ENCODE data around the gene NR3C2.
"Not testable (repeated sequence)": the region's sequence is repeated elsewhere in the genome, so short reads cannot be mapped to it uniquely, and the experiment has no call there.

Gene NR3C2

DNA sequence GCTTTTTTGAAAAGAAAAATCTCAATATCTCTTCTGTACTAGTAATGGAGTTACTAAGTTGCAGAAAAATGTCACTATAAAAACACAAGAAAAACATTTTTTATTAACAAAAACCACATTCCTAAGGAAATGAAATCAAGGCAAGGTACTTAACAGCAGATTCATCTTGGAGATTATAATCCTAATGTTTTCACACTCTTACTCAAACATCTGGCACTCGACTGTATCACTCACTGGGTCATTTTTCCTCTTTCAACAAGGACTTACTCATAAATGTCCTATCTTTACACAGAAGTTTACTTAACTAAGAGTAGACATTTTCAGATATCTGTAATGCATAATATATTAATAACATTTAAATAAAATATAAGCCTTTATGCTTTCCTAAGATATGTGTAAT is 216.6 kb downstream of the NR3C2 start:
- in situ Hi-C loops (cut with MboI; ENCODE audit: low sequenced_read_pairs), result no loop called here

DNA sequence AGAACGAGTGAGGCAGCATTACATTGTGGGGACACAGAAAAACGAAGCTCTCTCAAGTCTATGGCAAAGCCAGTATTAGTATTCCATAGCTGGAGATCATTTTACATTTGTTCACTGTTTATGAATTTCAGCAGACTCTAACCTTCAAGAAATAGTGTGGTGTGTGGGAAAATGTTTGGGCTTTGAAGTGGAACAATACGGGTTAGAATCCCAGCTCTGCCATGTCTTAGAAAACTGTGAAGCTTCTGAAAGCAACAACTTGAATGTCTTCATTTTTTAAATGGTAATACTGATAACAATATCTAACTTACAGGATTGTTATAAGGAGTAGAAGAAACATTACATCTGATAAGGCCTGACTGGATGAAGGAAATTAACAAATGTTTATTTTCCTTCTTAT is 217.7 kb downstream of the NR3C2 start:
- in situ Hi-C loops (cut with MboI; ENCODE audit: low sequenced_read_pairs), result no loop called here

DNA sequence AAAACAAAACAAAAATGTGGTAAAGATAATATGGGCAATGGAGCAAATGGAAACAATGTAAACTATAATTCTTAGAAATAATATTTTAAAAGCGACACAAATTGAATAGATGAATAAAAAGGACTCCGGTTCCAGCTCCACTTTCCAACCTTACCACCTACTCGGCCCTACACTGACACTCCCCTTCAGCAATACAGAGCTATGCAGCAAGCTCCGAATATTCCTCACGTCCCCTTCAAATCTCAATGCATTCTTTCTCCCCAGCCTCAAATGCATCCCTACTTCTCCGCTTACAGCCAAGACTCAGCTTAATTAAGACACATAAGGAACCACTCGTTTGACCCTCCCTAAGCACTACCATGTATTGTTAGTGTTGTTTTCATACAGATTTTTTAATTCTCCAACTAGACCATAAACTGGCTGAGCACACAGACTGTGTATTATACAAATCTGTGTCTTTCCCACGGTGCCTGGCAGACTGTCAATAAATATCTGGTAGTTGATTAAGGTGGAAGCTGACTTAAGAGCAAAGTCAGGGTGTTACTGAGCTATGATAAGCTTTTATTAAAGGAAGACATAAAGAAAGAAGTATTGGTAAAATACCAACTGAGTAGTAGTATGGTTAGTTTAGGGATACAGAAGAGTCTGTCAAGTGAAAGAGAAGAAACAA is 219.1 kb downstream of the NR3C2 start:
- in situ Hi-C loops (cut with MboI; ENCODE audit: low sequenced_read_pairs), result no loop called here

DNA sequence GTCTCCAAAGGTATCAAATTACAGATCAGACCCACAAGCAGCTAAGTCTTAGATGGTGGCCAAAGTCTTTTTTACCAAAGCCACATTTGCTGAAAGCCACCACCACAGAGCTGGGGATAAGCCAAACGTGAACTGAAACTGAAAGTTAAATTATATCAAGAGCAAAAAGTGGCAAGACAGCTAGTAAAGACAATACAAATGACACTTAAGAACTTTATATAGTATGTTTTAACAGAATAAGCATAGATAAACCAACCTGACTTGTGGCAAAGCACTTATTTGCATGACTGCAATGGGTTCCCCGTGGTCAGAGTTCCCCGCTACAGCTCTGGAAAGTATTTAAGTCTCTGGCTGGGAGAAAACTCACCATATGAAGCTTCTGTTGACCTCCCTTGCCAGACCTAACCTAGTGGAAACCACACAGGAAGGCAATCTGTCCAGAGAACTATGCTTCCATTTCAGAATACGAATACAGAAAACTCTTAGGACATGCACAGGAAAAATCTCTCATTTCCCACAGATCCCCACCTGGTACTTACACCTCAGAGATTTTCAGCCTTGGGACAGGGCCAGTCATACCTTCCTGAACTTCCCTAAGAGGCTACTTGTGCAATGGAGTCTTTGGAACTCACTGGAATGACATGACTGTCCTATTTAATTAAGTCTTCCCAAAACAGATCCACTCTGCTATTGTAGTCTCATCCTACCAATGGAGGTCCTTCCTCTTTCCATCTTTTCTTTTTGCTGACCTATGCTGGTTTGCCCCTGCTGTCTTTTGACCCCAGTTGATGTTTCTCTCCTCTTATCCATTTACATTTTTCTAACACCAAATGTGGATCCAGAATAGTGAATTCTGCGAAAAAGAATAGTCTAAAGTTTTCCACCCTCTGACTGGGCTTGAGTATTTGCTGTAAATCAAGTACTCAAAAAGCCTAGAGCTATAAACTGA is 225.1 kb downstream of the NR3C2 start:
- in situ Hi-C loops (cut with MboI; ENCODE audit: low sequenced_read_pairs), result no loop called here

DNA sequence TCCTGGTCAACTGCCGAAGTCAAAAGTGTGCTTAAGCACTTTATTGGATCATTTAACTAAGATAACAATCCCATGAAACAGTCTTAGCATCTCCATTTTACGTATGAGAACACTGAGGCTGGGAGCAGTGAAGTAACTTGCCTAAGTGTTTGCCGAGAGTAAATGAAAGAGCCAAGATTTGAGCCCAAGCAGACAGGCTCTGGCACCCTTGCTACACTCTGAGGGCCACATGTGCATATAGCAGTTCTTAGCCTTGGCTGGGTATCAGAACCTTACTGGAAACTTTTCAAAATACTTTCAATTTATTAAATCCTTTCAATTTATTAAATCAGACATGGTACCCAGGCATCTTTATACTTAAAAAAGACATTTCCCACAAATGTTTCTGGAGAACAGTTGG is 225.9 kb downstream of the NR3C2 start:
- in situ Hi-C loops (cut with MboI; ENCODE audit: low sequenced_read_pairs), result no loop called here

DNA sequence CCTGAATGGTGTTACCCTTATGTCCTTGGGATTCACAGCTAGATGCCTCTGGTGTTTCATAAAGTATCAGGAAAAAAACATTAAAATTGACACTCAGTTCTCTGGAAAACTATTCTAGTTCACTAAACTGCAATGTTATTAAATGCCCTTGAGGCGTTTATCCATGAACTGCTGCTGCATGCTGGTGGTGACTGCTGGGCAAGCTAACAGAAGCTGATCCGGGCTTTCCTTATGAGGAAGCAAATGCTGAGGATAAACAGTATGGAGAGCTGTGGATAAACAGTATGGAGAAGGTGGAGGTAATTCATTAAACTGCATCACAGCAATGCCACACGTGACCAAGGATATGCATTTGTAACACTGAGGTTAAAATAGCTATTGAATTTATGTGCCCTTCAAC is 227.0 kb downstream of the NR3C2 start:
- in situ Hi-C loops (cut with MboI; ENCODE audit: low sequenced_read_pairs), result no loop called here

DNA sequence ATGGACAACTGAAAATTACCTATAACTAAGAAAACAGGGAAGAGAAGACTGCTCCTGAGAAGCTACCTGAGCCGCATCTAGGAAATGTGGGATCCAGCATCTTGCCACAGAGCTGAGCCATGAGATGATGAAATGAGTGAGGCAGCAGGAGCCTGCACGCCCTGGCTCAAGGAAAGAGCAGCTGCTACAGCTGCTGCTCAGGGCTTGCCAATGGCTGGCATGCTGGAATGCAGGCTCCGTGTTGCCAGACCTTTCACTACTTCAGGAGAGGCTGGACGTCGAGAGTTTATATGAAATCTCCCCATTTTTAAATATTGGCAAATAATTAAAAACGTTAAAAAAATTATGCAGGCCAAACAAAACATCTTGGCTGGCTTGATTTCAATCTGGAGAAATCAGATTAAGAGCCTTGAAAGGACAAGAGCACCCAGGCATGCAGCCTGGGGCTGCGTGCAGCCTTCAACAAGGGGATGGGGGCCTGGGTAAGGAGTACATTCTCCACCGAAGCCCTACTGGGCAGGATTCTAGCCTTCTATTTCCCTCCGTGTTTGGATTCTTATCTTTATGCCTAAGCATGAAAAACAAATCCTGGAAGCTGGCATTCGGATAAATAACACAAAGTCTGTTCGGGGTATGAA is 227.6 kb downstream of the NR3C2 start:
- in situ Hi-C loops (cut with MboI; ENCODE audit: low sequenced_read_pairs), result no loop called here

DNA sequence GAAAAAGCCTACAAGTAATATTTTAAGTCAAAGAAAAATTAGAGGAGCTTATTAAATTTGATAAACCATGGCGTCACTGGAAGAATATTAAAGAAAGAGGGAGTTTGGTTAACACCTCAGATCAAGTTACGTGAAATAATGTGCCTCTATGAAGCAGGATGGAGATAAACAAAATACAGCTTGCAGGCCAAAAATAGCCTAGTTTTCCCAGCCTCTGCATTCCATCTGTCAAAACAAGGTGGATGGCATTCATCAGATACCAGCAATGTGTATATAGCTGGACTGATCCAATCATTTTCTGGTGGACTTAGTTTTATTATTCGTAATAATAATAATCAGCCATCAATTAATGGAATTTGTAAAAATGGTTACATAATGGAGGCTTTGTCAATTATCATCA is 230.7 kb downstream of the NR3C2 start:
- in situ Hi-C loops (cut with MboI; ENCODE audit: low sequenced_read_pairs), result no loop called here

DNA sequence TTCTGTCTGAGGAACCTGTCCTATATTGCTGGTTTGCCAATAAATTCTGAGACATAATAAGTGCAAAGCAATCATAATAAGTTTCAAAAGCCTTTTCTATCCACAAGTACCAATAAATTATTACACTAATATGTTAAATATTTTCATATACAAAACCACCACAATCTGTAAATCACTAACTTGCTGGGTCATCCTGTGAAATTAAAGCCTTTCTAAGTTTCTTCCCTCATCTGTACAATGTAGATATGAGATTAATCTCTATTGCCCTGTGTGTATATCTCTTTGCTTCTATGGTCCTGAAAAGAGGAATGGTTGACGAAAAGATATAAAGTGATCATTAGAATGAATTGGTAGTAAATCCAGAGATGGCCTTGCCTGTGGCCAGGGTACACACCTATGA is 231.6 kb downstream of the NR3C2 start:
- in situ Hi-C loops (cut with MboI; ENCODE audit: low sequenced_read_pairs), result no loop called here

DNA sequence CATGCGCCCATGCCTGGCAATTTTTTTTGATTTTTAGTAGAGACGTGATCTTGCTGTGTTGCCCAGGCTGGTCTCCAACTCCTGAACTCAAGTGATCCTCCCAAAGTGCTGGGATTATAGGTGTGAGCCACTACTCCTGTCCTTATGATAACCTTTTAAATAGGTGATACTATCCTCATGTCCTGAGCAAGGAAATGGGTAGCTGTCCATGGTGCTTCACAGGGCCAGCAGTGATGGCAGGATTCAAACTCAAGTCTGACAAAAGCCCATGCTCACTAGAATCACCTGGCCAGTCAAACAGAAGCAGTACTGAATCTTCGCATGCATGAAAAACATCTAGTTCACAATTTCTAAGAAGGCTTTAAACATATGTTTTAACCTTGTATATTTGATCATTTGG is 235.1 kb downstream of the NR3C2 start:
- in situ Hi-C loops (cut with MboI; ENCODE audit: low sequenced_read_pairs), result no loop called here

DNA sequence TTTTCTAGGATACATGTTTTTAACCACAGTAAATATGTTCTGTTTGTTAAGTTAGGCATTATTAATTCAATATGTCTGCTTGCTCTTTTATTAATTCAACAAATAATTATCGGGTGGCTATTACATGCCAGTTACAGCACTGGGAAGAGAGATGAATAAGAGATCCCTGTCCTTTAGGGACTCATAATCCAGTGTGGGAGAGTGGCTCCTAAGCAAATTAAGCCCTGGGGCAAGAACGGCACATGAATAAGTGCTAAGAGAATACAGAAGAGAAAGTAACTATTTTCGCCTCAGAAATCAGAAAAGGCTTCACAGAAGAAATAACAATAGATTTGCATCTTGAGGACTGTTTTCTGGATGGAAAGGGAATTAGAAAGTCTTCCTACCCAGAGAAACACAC is 236.7 kb downstream of the NR3C2 start:
- in situ Hi-C loops (cut with MboI; ENCODE audit: low sequenced_read_pairs), result no loop called here

DNA sequence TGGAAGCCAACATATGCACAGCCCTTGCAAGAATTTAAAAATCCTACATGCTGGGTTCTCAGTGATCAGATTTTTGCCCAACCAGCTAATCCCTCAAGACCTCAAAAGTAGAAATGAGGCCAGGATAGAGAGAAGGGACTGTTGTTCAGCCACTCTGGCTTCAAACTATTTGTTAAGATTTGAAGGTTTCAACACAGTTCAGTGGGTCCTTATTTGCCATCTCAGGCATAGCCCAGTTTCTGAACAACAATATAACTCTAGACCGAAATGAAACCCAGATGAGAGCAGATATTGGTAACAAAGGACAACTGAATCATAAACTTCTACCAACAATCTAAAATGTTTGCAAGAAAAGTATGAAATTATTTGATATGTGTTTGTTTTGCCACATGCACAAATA is 237.3 kb downstream of the NR3C2 start:
- in situ Hi-C loops (cut with MboI; ENCODE audit: low sequenced_read_pairs), result no loop called here

DNA sequence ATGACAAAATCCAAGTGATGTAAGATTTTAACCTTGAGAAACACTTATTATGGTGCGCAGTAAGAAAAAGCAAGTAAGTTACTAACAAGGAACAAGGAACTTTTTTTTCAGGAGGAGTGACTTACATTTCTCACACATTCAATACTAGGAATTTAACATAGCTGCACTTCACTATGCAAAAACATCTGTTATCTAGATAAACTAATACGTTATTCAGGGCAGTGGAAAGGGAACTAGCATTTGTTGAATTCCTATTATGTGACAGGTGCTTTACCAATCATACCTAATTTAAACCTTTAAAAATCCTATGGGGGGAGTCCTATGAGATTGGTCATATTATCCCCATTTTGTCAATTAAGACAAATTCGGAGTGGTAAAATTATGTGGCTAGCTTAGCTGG is 238.0 kb downstream of the NR3C2 start:
- in situ Hi-C loops (cut with MboI; ENCODE audit: low sequenced_read_pairs), result no loop called here

DNA sequence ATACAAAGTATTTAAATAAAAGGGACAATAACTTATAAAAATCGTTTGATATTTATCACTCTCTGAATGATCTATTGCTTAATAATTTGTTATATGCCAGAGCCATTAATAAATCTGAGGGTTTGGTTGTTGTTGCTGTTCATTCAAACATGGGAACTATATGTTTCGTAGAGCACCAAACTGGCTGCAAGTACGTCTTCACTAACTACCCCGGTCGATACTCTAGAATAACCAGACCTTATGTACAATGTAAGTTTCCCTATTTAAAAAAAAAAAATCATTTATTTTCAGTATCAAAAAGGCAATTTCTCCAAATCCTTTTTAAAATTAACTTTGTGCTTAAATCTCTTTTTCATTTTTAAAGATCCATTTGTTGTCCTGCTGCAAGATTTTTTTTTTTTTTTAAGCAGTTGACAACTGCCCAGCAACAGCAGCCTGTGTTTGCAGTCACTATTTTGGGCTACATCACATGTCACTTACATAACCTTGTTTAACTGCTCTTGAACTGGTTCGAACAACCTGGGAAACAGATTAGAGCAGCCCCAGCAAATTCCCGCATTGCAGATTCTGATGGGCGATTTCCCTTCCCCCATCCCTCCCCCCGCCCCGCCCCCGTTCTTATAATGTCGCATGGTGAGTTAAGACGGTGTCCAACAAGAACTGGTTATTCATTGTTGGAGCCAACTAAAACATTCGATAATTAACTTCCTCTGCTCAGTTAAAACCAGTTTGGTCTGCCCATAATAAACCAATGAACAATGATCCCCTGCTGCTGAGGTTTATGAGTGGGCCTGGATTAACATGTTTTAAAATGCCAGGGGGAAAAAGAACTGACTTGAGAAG is 238.9 kb downstream of the NR3C2 start:
- in situ Hi-C loops (cut with MboI; ENCODE audit: low sequenced_read_pairs), result no loop called here

DNA sequence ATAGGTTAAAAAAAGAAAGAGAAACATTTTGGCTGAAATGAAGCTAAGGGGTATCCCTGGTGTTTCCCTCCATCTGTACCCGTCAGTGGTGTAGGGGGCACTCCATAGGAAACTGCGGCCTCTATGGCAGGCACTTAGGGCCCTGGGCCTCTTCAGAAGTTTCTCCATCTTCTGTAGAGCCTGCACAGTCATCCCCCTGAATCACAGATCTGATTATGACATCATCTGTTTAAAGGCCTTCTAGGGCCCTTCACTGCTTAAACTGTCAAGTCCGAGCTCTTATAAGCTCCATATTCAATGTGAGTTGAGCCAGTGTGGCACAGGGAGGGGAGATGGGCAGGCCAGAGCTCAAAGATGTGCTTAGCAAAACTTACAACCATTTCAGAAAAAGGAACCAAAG is 241.3 kb downstream of the NR3C2 start:
- in situ Hi-C loops (cut with MboI; ENCODE audit: low sequenced_read_pairs), result no loop called here

DNA sequence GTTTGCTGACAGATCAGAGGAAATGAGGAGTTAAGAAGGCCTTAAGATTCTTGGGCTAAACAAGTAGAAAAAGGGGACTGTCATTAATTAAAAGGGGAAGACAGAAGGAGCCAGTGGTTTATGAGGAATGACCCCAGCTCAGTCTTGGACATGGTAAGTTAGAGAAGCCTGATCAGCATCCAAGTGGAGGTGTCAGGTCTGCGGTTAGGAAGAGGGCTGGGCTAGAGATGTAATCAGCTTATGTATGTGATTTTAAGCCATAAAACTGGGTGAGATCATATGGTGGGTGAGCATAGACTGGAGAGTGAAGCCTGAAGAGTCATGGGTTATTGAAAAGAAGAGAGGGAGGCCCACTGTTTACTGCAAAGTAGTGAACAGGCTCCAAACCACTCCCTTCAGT is 246.1 kb downstream of the NR3C2 start:
- in situ Hi-C loops (cut with MboI; ENCODE audit: low sequenced_read_pairs), result no loop called here

DNA sequence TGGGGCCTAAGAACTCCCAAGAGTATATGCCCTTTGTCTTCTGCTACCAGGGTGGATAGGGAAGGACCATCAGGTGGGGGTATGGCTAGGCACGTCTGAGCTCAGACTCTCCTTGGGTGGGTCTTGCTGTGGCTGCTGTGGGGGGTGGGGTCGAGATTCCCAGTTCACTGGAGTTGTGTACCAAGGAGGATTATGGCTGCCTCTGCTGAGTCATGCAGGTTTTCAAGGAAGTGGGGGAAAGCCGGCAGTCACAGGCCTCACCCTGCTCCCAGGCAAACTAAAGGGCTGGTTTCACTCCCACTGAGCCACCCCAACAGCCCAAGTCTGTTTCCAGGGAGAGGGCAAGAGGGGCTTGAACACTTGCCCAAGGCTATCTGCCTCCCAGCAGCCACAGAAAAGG is 249.7 kb downstream of the NR3C2 start:
- in situ Hi-C loops (cut with MboI; ENCODE audit: low sequenced_read_pairs), result no loop called here

DNA sequence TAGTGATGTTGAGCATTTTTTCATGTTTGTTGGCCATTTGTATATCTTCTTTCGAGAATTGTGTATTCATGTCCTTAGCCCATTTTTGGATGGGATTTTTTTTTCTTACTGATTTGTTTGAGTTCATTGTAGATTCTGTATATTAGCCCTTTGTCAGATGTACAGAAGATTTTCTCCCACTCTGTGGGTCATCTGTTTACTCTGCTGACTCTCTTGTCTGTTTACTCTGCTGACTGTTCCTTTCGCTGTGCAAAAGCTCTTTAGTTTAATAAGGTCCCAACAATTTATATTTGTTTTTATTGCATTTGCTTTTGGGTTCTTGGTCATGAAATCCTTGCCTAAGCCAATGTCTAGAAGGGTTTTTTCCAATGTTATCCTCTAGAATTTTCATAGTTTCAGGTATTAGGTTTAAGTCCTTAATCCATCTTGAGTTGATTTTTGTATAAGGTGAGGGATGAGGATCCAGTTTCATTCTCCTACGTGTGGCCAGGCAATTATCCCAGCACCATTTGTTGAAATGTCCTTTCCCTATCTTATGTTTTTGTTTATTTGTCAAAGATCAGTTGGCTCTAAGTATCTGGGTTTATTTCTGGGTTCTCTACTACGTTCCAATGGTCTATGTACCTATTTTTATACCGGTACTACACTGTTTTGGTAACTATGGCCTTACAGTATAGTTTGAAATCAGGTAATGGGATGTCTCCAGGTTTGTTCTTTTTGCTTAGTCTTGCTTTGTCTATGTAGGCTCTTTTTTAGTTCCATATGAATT is 254.6 kb downstream of the NR3C2 start:
- in situ Hi-C loops (cut with MboI; ENCODE audit: low sequenced_read_pairs), result not testable (repeated sequence)

DNA sequence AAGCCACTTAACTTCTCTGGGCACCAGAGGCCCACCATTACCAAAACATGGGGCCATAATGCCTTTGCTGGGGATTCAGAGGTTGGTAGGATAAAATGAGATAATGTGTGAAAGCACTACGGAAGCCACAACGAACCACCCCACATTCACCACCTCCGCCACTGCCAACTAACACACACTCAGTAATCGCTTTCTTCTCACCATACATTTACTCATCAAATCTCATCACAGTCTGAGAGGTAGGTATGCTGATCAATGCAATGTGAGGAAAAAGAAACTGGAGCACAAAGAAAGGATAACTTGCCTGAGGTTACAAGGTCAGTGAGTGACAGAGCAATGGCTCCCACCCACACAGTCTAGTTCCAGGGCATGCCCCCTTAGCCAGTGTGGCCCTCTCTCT is 257.3 kb downstream of the NR3C2 start:
- in situ Hi-C loops (cut with MboI; ENCODE audit: low sequenced_read_pairs), result no loop called here

DNA sequence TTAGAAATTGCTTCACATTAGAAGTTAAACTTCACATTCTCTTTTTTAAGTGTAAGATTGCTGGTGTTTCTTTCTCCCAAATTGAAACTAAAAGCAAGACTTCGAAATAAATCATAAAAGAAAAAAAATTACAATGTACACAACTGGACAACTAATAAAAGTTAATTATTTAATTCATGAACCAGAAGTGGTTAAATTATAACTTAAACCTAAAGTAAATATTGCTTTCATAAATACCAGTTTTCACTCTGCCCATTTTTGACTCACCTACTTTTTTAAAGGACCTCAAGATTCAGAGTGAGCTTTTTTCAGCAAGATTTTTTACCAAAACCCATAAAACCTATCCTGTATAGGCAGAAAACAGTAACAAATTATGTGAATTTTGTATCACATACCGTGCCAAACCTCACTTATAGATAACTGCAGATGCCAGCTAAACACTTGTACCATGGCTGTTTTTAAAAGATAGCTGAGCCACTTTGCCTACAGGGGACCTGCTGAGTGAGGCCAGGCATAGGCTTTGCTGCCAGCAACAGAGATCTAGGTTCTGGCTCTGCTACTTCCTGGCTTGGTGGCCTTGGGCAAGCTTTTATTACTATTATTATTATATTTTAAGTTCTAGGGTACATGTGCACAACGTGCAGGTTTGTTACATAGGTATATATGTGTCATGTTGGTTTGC is 259.8 kb downstream of the NR3C2 start:
- in situ Hi-C loops (cut with MboI; ENCODE audit: low sequenced_read_pairs), result no loop called here

Data from HL-60/S4 (cell line).